Panc1 (cell line): ENCODE data around the gene CD1C.

ENCODE experiments used
- CTCF ChIP-seq: fragments of 450-650 bp; IDR thresholded peaks from 2 replicates; pipeline ENCODE4 v1.5.1; 2017; ENCODE audit warnings: mild to moderate bottlenecking
- POLR2AphosphoS5 ChIP-seq: IDR thresholded peaks from 2 replicates; pipeline ENCODE4 v1.6.1; 2012; ENCODE audit warnings: mild to moderate bottlenecking, low read depth, low read length, moderate library complexity
- TCF7L2 ChIP-seq: IDR thresholded peaks from 2 replicates; pipeline ENCODE4 v1.6.1; 2011; ENCODE audit warnings: mild to moderate bottlenecking, low read depth, low read length, inconsistent platforms
- TF ChIP-seq, protein P1 (sequence below), 2 experiments: IDR thresholded peaks; 2 replicates each; pipeline ENCODE4 v1.6.1; 2011 to 2012; ENCODE audit warnings: low read depth in 2 of 2, control low read depth in 1 of 2, low read length in 1 of 2, mild to moderate bottlenecking in 1 of 2, moderate library complexity in 1 of 2; ENCODE audit not compliant: insufficient read depth in 1 of 2

DNA sequence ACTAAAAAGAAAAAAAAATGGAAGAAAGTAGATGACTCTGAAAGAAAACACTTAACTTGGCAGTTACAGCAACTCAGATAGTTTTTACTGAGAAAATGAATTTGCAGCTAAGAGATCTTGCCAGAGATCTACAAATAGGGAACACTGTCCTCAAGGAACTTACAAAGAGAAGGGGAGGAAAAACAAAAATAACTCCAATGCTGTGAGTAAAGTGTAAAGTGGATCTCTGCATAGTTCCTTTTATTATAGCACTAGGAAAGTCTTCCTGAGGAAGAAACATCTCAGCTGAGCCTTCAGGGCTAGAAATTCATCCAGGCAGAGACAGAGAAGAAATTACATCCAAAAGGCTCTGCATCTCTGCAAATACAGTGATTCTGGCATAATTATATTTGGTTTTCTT, 37.8 kb downstream of the CD1C start:
- TF ChIP-seq, protein P1, sequence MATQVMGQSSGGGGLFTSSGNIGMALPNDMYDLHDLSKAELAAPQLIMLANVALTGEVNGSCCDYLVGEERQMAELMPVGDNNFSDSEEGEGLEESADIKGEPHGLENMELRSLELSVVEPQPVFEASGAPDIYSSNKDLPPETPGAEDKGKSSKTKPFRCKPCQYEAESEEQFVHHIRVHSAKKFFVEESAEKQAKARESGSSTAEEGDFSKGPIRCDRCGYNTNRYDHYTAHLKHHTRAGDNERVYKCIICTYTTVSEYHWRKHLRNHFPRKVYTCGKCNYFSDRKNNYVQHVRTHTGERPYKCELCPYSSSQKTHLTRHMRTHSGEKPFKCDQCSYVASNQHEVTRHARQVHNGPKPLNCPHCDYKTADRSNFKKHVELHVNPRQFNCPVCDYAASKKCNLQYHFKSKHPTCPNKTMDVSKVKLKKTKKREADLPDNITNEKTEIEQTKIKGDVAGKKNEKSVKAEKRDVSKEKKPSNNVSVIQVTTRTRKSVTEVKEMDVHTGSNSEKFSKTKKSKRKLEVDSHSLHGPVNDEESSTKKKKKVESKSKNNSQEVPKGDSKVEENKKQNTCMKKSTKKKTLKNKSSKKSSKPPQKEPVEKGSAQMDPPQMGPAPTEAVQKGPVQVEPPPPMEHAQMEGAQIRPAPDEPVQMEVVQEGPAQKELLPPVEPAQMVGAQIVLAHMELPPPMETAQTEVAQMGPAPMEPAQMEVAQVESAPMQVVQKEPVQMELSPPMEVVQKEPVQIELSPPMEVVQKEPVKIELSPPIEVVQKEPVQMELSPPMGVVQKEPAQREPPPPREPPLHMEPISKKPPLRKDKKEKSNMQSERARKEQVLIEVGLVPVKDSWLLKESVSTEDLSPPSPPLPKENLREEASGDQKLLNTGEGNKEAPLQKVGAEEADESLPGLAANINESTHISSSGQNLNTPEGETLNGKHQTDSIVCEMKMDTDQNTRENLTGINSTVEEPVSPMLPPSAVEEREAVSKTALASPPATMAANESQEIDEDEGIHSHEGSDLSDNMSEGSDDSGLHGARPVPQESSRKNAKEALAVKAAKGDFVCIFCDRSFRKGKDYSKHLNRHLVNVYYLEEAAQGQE (IDR thresholded peaks at IDR 0.05; ENCODE audit: insufficient read depth in 1 of 2, low read depth in 2 of 2, low read length in 1 of 2), result no peak
- no peak for TF ChIP-seq CTCF
- no peak for TF ChIP-seq POLR2AphosphoS5
- TF ChIP-seq TCF7L2, result no peak
